Natural killer cell (primary cell): ENCODE data around the gene GID8. TPM values are rescaled to one million over a fixed set of nuclear protein-coding genes. Genes with fewer than 3 reads are reported as not detected.

Experiments used
- ATAC-seq, 3 donors: fragments of 150-1000 bp in 2 of 3; fragments of 200-7000 bp in 1 of 3; cut with Tn5 transposase; 1 replicate in 1 of 3; 2 replicates in 2 of 3; pipeline ENCODE4 v1.10.0; 2021; ENCODE audit warnings: mild to moderate bottlenecking in 2 of 3, moderate library complexity in 2 of 3
- DNase-seq, 2 donors: peaks; one replicate each; pipeline versions ENCODE4 v3.0.0 to v3.0.0-alpha.2; 2013 to 2021; ENCODE audit warnings: mixed read lengths in 1 of 2
- H3K27ac ChIP-seq: one replicate; pipeline ENCODE4 v1.5.1; 2013; ENCODE audit warnings: mild to moderate bottlenecking, low read length
- H3K27me3 ChIP-seq: one replicate; pipeline ENCODE4 v1.6.1; 2013; ENCODE audit warnings: low read length; ENCODE audit not compliant: control insufficient read depth, insufficient read depth
- H3K36me3 ChIP-seq: one replicate; pipeline ENCODE4 v1.6.1; 2013; ENCODE audit warnings: low read length; ENCODE audit not compliant: control insufficient read depth, insufficient read depth
- H3K4me1 ChIP-seq: one replicate; pipeline ENCODE4 v1.6.1; 2013; ENCODE audit warnings: low read length; ENCODE audit not compliant: control insufficient read depth, insufficient read depth
- H3K4me3 ChIP-seq: one replicate; pipeline ENCODE4 v1.5.1; 2013; ENCODE audit warnings: low read length
- H3K9me3 ChIP-seq: one replicate; pipeline ENCODE4 v1.6.1; 2013; ENCODE audit warnings: low read length; ENCODE audit not compliant: control insufficient read depth, insufficient read depth
- H3K27ac Mint-ChIP-seq, 2 donors: one replicate each; pipeline ENCODE4 v1.8.0; 2022; ENCODE audit warnings: mild to moderate bottlenecking in 2 of 2, mixed read lengths in 2 of 2, moderate library complexity in 1 of 2
- H3K27me3 Mint-ChIP-seq, 2 donors: one replicate each; pipeline ENCODE4 v1.8.0; 2022; ENCODE audit warnings: low read depth in 2 of 2, mixed read lengths in 2 of 2
- H3K36me3 Mint-ChIP-seq: one replicate; pipeline ENCODE4 v1.8.0; 2022; ENCODE audit warnings: mixed read lengths
- H3K4me1 Mint-ChIP-seq, 2 donors: one replicate each; pipeline ENCODE4 v1.8.0; 2022; ENCODE audit warnings: mixed read lengths in 2 of 2
- H3K4me3 Mint-ChIP-seq: one replicate; pipeline ENCODE4 v1.8.0; 2022; ENCODE audit warnings: mild to moderate bottlenecking, moderate library complexity, mixed read lengths
- H3K9me3 Mint-ChIP-seq, 2 donors: one replicate each; pipeline ENCODE4 v1.8.0; 2022; ENCODE audit warnings: mixed read lengths in 2 of 2
- CTCF ChIP-seq: fragments of 200-600 bp; IDR thresholded peaks from one replicate; pipeline ENCODE4 v1.8.0; 2022; ENCODE audit warnings: antibody characterized with exemption
- WGBS: methylation state at CpG from one replicate; pipeline ENCODE4 v1.1.7; 2013; ENCODE audit warnings: missing lambda C conversion rate; ENCODE audit not compliant: insufficient coverage; 5-methylcytosine and 5-hydroxymethylcytosine counted together
- intact Hi-C: fragments of 100-400 bp; cut with micrococcal nuclease; formaldehyde crosslinking; loops from one replicate; pipeline ENCODE4 v1.14.2; 2022
- total RNA-seq, 4 donors: library from RNA; stranded (reverse); fragments of 120-200 nt in 1 of 4; gene quantifications; one replicate each; pipeline versions ENCODE4 v1.2.3 to v1.2.4, GENCODE V29; 2013 to 2022

The GID8 gene
- total RNA-seq, 3 donors from 2014 or later (not counting 1 experiment from before 2014, with no cell fraction given) = 45.1 to 60.1 (median 53.1) TPM

DNA sequence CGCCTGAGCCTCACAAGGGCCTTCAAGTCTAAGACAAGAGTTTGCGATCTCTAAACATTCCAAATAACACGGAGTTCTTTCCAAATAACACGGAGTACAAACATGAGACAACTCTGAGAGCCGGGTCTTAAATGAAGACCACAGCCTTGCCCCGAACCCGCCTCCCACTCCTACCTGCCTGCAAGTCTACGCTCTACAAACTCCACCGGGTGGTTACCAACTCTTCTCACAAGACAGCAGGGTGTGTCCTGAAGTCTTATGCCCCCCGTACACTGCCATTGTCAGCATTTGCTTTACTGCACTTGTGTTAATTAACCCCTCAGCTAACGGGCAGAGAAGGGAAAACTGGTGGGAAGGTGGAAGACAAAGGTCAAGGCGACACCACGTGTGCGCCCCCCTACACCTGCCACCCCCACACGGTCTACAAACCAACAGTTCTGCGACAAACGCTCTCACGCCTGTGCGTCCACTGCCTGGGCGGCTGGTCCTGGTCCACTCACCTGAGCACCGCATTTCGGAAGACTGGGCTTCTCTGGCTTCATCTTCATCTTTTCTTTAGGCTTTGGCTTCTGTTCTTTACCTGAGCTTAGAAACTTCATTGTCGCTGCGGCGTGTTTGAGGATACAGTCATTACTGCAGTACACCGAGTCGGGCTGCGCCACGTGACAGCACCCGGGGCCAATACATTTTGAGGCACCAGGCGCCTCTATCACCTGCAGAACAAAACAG lies 31.1 kb upstream of the GID8 start:
- DNase-seq (no peak), ATAC-seq (no peak)
- H3K4me1 Mint-ChIP-seq = peaks cover 20 to 37% of the 10 kb centered on the region in 2 donors
- no peaks in the 10 kb centered on the region for H3K9me3 Mint-ChIP-seq
- Histone ChIP-seq H3K36me3 (peaks cover 93% of the 10 kb centered on the region), H3K27ac (no peak overlapping the region), H3K4me3 (no peak overlapping the region), H3K9me3 (no peaks in the 10 kb centered on the region), H3K27me3 (no peaks in the 10 kb centered on the region), H3K4me1 (no peaks in the 10 kb centered on the region)
- intact Hi-C loops = no loop called here
- no peaks in the 10 kb centered on the region for H3K27me3 Mint-ChIP-seq
- no peak for TF ChIP-seq CTCF
- peak overlapping the region in 1 of 2 donors; percentile 34 for H3K27ac Mint-ChIP-seq
- peaks cover 16% of the 10 kb centered on the region for H3K36me3 Mint-ChIP-seq
- 92% methylated on average over 30 of the region's 31 CpGs for WGBS
- no peak overlapping the region for H3K4me3 Mint-ChIP-seq

DNA sequence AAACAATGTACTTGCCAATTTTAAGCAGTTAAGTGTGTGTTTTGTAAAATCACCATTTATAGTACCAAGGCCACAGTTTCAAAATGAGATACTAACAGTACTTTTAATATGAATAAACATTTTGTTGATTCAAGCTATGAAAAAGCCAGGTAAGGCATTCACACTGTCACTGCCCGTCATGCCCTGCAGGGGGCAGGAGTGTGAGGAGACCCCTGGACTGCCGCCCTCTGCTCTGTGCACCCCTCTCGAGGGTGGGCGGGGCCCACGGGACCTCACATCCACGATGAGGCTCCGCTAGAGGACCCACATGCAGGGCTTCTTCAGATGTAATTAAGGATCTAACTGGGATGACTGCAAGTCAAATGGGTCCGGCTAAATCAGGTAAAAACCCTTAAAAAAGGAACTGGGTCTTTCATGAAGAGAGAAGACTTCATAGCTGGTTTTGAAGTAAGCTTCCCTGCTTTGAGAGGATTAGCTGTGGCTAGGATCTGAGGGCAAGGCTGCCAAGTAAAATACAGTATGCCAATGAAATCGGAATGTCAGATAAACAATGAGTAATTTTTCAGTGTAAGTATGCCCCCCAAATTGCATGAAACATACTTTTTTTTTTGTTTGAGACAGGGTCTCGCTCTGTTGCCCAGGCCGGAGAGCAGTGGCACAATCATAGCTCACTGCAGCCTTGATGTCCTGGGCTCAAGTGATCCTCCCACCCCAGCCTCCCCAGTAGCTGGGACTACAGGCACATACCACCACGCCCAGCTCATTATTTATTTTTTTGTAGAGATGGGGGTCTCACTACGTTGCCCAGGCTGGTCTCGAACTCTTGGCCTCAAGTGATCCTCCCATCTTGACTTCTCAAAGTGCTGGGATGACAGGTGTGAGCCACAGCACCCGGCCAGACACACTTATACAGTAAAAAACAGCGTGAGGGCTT lies 30.3 kb upstream of the GID8 start:
- H3K4me3 Mint-ChIP-seq = no peak overlapping the region
- H3K36me3 Mint-ChIP-seq = peaks cover 16% of the 10 kb centered on the region
- Histone ChIP-seq H3K27me3 (no peaks in the 10 kb centered on the region), H3K36me3 (peaks cover 92% of the 10 kb centered on the region), H3K27ac (no peak overlapping the region), H3K9me3 (no peaks in the 10 kb centered on the region), H3K4me1 (no peaks in the 10 kb centered on the region), H3K4me3 (no peak overlapping the region)
- peak overlapping the region in 1 of 2 donors; percentile 23 for H3K27ac Mint-ChIP-seq
- no peaks in the 10 kb centered on the region for H3K9me3 Mint-ChIP-seq
- 69% methylated on average over 16 of the region's 16 CpGs for WGBS
- ATAC-seq = peak in 2 of 3 donors; percentile 63 to 72
- intact Hi-C loops = no loop called here
- peak; percentile 57 for TF ChIP-seq CTCF
- H3K27me3 Mint-ChIP-seq = no peaks in the 10 kb centered on the region
- DNase-seq = peak in 1 of 2 donors; percentile 72
- peaks cover 20 to 41% of the 10 kb centered on the region in 2 donors for H3K4me1 Mint-ChIP-seq

- DNase-seq (no peak), ATAC-seq (no peak)
- H3K4me3 Mint-ChIP-seq = no peak overlapping the region
- H3K4me1 Mint-ChIP-seq = peaks cover 35 to 52% of the 10 kb centered on the region in 2 donors
- 86% methylated on average over 18 of the region's 18 CpGs for WGBS
- H3K36me3 Mint-ChIP-seq = peaks cover 12% of the 10 kb centered on the region
- Histone ChIP-seq H3K36me3 (peaks cover 84% of the 10 kb centered on the region), H3K27me3 (no peaks in the 10 kb centered on the region), H3K9me3 (no peaks in the 10 kb centered on the region), H3K27ac (no peak overlapping the region), H3K4me1 (no peaks in the 10 kb centered on the region), H3K4me3 (no peak overlapping the region)
- H3K27me3 Mint-ChIP-seq = no peaks in the 10 kb centered on the region
- TF ChIP-seq CTCF = no peak
- intact Hi-C loops = no loop called here
- H3K27ac Mint-ChIP-seq = peak overlapping the region; percentile 21 to 42
- H3K9me3 Mint-ChIP-seq = no peaks in the 10 kb centered on the region
Observed at GRCh38 chr20:62908971-62909791, 28.8 kb upstream of the GID8 start.
